PC-9 (cell line): Measurements from ENCODE around the gene ADAMTS2.

ENCODE experiments used
- CTCF ChIP-seq: fragments of 200-600 bp; sonication (generic); conservative IDR thresholded peaks from 2 replicates; pipeline ENCODE4 v1.6.1; 2017; ENCODE audit warnings: mixed run types, antibody characterized with exemption, mild to moderate bottlenecking, moderate library complexity
- EZH2 ChIP-seq: fragments of 200-600 bp; sonication (generic); IDR thresholded peaks from 2 replicates; pipeline ENCODE4 v1.8.0; 2017; ENCODE audit warnings: antibody characterized with exemption, low read depth

GRCh38 chr5:179187229-179187678 is 158.0 kb downstream of the ADAMTS2 start:
- no peak for TF ChIP-seq CTCF
- TF ChIP-seq EZH2, result no peak
